Measurements from ENCODE around the gene ACTMAP. TPM values are rescaled to one million over a fixed set of nuclear protein-coding genes. Genes with fewer than 3 reads are reported as not detected.

The ACTMAP gene
- total and polyA plus RNA-seq, 12 donors, result 2.2 to 28.0 (median 12.2) TPM

- WGBS, 4 donors, result 0 to 1% (median 0%) methylated on average over 14 to 76 of the region's 76 CpGs
- Histone ChIP-seq H3K36me3 (replicated peaks in 1 of 2) (peaks cover 0 to 4% of the 10 kb centered on the region in 2 donors), H3K27ac (peak within 1 kb of the TSS; percentile 92 to 97 (median 95)), H3K4me3 (peak within 1 kb of the TSS; percentile 7 to 72 (median 44)), H3K9me3 (replicated peaks in 1 of 3) (no peaks in the 10 kb centered on the region), H3K4me1 (replicated peaks in 1 of 2) (peaks cover 51 to 53% of the 10 kb centered on the region in 2 donors), H3K27me3 (no peaks in the 10 kb centered on the region)
- TF ChIP-seq CTCF (IDR thresholded peaks at IDR 0.05), result peak in 3 of 6 experiments; percentile 24 to 61 (median 49)
- TF ChIP-seq POLR2A (IDR thresholded peaks at IDR 0.05), result peak; percentile 50 to 63
- peak; percentile 99 to 100 (median 99) for DNase-seq
- intact Hi-C loops (cut with DNase I), result no loop called here
Measured at GRCh38 chr19:40716482-40717324, 33.6 kb downstream of the ACTMAP start, which contains the start of the genes COQ8B and ITPKC. TSS of gene COQ8B (minus strand) at chr19:40716886. CDS start at chr19:40714632, 2,254 bp downstream. TSS of gene ITPKC (plus strand) at chr19:40717112. CDS start at chr19:40717136, 24 bp downstream.

DNA sequence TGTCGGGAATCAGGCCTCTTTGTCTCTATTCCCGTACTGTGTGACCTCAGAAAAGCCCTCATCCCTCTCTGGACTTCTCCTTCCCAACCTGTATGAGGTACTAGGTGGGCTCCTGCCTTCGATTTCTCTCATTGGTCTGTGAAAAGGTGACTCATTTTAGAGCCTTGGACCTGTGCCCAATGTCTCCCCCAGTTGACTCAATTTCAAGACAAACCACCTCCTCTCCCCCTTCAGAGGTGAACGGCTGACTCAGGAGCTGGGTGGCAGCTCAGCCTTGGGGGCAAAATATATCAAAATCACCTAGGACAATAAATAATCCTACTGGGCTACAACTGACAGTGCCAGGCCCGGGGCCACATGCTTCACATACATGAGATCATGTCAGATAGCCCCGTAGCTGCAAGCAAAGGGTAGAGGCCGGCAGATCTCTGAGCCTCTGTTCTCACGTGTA lies 34.2 kb downstream of the ACTMAP start:
- no peak for TF ChIP-seq POLR2A (IDR thresholded peaks at IDR 0.05)
- TF ChIP-seq CTCF (IDR thresholded peaks at IDR 0.05), result no peak
- intact Hi-C loops (cut with DNase I), result no loop called here

DNA sequence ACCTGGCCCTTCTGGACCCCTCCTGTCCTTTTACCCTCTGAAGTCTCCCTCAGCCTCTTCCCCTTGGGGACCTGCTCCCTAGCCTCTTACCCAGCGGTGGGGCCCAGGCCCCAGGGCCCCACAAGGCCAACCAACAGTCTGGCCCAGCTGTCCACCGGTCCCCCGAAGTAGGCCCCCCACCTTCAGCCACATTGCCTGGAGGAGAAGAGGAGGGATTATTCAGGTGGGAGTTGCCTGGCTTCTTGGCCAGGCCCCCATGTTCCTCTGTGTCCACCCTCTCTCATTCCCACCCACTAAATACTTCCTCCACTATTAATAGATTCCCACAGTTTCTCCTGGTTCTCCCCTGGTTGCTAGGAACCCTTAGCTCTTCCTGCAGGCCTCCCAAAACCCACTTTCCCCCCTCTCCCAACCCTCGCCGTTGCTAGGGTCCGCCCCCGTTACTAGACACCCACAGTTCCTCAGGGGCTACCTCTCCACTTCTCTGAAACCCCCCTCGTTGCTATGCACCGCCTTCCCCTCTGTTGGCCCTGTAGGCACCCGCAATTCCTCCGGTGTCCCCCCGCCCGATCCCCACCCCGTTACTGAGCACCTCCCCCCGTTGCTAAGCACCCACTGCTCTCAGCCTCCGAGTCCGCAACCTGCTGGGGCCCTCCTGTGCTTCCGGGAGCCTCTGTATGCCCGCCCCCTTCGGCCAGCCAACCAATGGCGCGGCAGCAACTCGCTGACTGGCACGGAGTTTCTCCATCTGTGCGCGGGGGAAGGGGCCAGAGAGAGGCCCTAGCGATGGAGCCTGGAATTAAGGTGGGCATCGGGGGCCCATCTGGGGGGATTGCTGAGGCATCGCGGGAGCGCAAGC lies 35.6 kb downstream of the ACTMAP start:
- H3K4me1 ChIP-seq (replicated peaks in 1 of 2), result peaks cover 31 to 35% of the 10 kb centered on the region in 2 donors
- WGBS, 4 donors, result 3 to 8% (median 4%) methylated on average over 10 to 31 of the region's 31 CpGs
- H3K36me3 ChIP-seq (replicated peaks in 1 of 2), result peaks cover 0 to 16% of the 10 kb centered on the region in 2 donors

More for the DNA sequence above, 34.2 kb downstream of the ACTMAP start:
- H3K36me3 ChIP-seq (replicated peaks in 1 of 2), result peaks cover 0 to 4% of the 10 kb centered on the region in 2 donors
- H3K4me1 ChIP-seq (replicated peaks in 1 of 2), result peaks cover 45 to 47% of the 10 kb centered on the region in 2 donors
- no peaks in the 10 kb centered on the region for H3K9me3 ChIP-seq (replicated peaks in 1 of 3)
- peak; percentile 81 to 93 (median 87) for DNase-seq
- peak overlapping the region; percentile 92 to 97 (median 95) for H3K27ac ChIP-seq
- peak overlapping the region in 3 of 4 donors; percentile 42 to 72 (median 47) for H3K4me3 ChIP-seq
- 1 to 5% (median 3%) methylated on average over 8 of the region's 8 CpGs for WGBS, 4 donors
- H3K27me3 ChIP-seq, result no peaks in the 10 kb centered on the region

More for the DNA sequence above, 35.6 kb downstream of the ACTMAP start:
- Histone ChIP-seq H3K4me3 (peak overlapping the region in 2 of 4 donors; percentile 40 to 72), H3K27ac (peak overlapping the region; percentile 61 to 97 (median 95)), H3K27me3 (no peaks in the 10 kb centered on the region), H3K9me3 (replicated peaks in 1 of 3) (no peaks in the 10 kb centered on the region)
- intact Hi-C loops (cut with DNase I), result no loop called here
- peak; percentile 93 to 97 (median 94) for DNase-seq
- no peak for TF ChIP-seq POLR2A (IDR thresholded peaks at IDR 0.05)
- TF ChIP-seq CTCF (IDR thresholded peaks at IDR 0.05), result no peak

All from adrenal gland (tissue), 12 donors.